IPS DF 6.9 (cell line): ENCODE data around the gene TMEM184A.

Experiments
- DNase-seq: peaks from one replicate; pipeline ENCODE4 v3.0.0-alpha.2; 2013; ENCODE audit warnings: low read depth, low spot score
- H3K27ac ChIP-seq: one replicate; pipeline ENCODE4 v1.5.1; 2013; ENCODE audit warnings: low read length, control low read depth
- H3K27me3 ChIP-seq: 2 replicates; pipeline ENCODE4 v1.6.1; 2013; ENCODE audit warnings: mild to moderate bottlenecking, low read length; ENCODE audit not compliant: control insufficient read depth, insufficient read depth
- H3K36me3 ChIP-seq: 2 replicates; pipeline ENCODE4 v1.6.1; 2013; ENCODE audit warnings: low read length; ENCODE audit not compliant: control insufficient read depth, insufficient read depth
- H3K4me1 ChIP-seq: 2 replicates; pipeline ENCODE4 v1.6.1; 2013; ENCODE audit warnings: low read length; ENCODE audit not compliant: control insufficient read depth, insufficient read depth
- H3K4me3 ChIP-seq: 2 replicates; pipeline ENCODE4 v1.5.1; 2013; ENCODE audit warnings: mild to moderate bottlenecking, low read length
- H3K9me3 ChIP-seq: 2 replicates; pipeline ENCODE4 v1.6.1; 2013; ENCODE audit warnings: low read length, inconsistent platforms; ENCODE audit not compliant: control insufficient read depth, insufficient read depth
- WGBS: extraction: QIAGEN DNeasy Blood & Tissue Kit; methylation state at CpG from one replicate; pipeline ENCODE4 v1.1.7; 2013; ENCODE audit warnings: mixed read lengths, missing lambda C conversion rate; ENCODE audit not compliant: insufficient read length, insufficient coverage; 5-methylcytosine and 5-hydroxymethylcytosine counted together

TMEM184A gene

DNA sequence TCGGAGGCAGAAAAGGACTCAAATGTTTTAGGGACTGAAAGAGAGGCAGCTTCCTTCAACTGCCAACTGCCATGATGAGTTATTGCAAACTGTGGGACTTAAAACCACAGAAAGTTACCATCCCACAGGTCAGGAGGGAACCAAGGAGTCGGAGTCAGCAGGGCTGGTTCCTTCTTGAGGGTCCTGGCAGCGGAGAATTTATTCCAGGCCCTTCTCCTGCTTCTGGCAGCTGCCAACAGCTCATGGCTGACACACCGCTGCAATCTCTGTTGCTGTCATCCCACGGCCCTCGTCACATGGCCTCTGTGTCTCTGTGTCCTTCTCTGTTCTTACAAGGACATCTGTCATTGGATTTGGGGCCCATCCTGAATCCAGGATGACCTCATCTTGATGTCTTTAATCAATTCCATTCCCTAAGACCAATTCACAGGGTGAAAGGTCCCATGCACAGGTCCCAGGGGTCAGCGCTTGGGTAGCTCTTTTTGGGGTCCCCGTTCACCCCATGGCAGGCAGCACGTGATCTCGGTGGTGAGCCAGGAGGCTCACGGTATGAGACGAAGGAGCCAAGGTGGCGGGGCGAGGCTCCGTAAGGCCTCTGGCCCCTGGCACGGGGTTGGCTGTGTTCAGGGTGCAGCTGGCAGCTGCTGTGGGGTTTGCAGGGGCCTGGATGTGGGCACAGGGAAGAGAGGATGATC is 41.2 kb upstream of the TMEM184A start:
- WGBS, result no CpG with 5 or more reads among the region's 16 CpGs
- Histone ChIP-seq H3K9me3 (no peaks in the 10 kb centered on the region), H3K27ac (no peak overlapping the region), H3K27me3 (no peaks in the 10 kb centered on the region; the same call in 1 of the 2 replicates), H3K36me3 (no peaks in the 10 kb centered on the region), H3K4me3 (no peak overlapping the region), H3K4me1 (no peaks in the 10 kb centered on the region)
- DNase-seq, result no peak

DNA sequence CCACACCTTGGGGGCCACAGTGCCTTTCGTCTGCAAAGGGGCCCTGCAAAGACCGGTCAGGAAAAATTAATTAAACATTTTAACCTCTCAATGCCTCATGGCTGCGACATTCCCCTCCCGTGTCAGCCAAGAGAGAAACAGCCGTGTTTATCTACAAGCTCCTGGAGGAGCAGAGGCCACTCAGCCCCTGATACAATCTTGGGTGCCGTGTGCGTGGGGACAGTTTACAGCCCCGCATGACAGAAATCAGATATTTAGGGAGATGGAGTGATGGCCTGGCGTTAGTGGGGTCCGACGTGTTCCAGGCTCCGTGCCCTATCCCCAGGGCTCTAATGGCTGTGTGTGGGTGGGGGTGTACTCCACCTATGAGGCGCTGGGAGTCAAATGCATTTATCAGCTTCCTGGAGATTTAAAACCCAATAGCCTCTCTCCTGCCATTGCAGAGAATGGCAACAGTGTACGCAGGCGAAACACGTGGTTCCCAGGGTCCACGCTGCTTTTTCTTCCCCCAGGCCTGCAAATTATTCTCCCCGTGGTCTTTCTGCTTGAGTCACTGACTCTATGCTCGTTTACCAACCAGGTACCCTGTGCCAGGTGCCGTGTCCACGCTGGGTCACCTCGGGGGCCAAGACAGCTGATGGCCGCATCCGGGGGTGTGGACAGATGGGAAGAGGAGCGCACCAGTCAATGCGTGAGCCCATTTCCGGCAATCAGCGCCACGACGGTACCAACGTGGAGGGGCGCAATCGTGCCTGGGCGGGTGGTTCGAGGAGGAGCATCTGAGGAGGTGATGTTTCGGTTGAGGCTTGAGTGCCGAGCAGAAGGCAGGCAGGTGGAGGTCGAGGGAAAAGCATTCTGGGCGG is 40.4 kb upstream of the TMEM184A start:
- H3K4me3 ChIP-seq, result no peak overlapping the region
- H3K4me1 ChIP-seq, result no peaks in the 10 kb centered on the region

GRCh38 chr7:1595636-1596035 is 39.6 kb upstream of the TMEM184A start:
- H3K27me3 ChIP-seq, result no peaks in the 10 kb centered on the region
- no peak overlapping the region for H3K4me3 ChIP-seq
- H3K36me3 ChIP-seq, result no peaks in the 10 kb centered on the region
- no peak for DNase-seq
- H3K27ac ChIP-seq, result no peak overlapping the region
- H3K9me3 ChIP-seq, result no peaks in the 10 kb centered on the region
- no peaks in the 10 kb centered on the region for H3K4me1 ChIP-seq
- WGBS, result no CpG with 5 or more reads among the region's 12 CpGs

More for the DNA sequence above, 40.4 kb upstream of the TMEM184A start:
- Histone ChIP-seq H3K9me3 (no peaks in the 10 kb centered on the region), H3K36me3 (no peaks in the 10 kb centered on the region), H3K27ac (no peak overlapping the region), H3K27me3 (no peaks in the 10 kb centered on the region; the same call in 1 of the 2 replicates)
- no CpG with 5 or more reads among the region's 39 CpGs for WGBS
- DNase-seq, result no peak

DNA sequence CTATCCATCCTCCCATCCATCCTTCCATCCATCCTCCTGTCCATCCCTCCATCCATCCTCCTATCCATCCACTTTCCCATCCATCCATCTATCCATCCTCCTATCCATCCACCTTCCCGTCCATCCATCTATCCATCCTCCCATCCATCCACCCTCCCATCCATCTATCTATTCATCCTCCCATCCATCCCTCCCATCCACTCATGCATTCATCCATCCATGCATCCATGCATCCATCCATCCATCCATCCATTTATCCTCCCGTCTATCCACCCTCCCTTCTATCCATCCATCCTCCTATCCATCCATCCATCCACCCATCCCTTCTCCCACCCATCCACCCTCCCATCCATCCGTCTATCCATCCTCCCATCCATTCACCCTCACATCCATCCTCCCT is 39.0 kb upstream of the TMEM184A start:
- no peak for DNase-seq
- H3K36me3 ChIP-seq, result no peaks in the 10 kb centered on the region
- 100% methylated on average over 3 of the region's 3 CpGs for WGBS
- no peaks in the 10 kb centered on the region for H3K9me3 ChIP-seq
- no peaks in the 10 kb centered on the region for H3K27me3 ChIP-seq
- no peak overlapping the region for H3K4me3 ChIP-seq
- H3K4me1 ChIP-seq, result no peaks in the 10 kb centered on the region
- no peak overlapping the region for H3K27ac ChIP-seq

DNA sequence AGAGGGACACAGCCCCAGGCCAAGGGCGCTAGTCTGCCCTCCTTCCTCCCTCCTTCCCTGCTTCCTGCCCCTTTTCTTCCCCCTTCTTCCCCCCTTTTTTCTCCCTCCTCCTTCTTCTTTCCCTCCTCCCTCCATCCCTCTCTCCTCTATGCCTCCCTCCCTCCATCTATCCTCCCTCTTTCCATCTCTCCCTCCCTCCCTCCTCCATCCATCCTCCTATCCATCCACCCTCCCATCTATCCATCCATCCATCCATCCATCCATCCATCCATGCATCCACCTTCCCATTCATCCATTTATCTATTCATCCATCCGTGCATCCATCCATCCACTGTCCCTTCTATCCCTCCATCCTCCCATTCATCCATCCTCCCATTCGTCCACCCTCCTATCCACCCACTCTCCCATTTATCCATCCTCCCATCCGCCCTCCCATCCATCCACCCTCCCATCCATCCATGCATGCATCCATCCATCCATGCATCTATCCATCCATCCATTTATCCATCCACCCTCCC is 38.0 kb upstream of the TMEM184A start:
- DNase-seq, result no peak
- no peaks in the 10 kb centered on the region for H3K27me3 ChIP-seq
- no peak overlapping the region for H3K4me3 ChIP-seq
- 93% methylated on average over 2 of the region's 4 CpGs for WGBS
- no peaks in the 10 kb centered on the region for H3K9me3 ChIP-seq
- H3K36me3 ChIP-seq, result no peaks in the 10 kb centered on the region
- H3K4me1 ChIP-seq, result no peaks in the 10 kb centered on the region
- no peak overlapping the region for H3K27ac ChIP-seq

DNA sequence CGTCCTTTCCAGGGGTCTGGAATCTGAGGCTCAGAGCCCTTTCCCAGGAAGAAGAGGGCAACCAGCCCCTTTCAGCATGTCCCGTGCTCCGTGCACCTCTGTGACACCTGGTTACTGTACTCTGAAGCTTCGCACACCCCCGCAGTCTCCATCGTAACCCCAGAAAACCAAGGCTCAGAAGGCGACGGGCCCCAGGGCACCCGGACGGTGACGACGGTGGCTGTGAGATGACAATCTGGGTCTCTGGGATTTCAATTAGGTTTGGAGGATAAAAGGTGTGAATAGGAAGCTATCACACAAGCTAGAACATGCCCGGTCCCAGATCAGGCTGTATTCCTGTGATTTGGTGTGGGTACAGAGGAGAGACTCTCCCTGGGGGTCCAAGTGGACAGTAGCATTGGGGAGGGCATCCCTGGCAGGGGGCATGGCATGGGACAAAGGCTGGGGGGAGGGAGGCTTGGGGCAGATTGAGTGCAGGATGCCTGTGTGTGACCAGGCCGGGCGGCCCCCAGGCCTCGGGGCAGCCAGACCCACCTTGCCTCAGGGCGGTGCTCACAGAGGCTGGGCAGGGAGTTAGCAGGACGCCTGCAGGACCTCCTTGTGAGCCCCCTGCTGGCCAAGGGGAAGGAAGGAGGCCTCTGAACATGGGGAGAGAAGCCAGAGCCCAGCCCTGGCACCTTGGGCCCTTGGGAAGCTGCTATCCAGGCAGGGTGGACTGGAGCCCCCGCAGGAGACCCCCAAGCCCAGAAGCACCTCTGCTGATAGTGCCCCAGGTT is 37.3 kb upstream of the TMEM184A start:
- Histone ChIP-seq H3K4me1 (no peaks in the 10 kb centered on the region), H3K9me3 (no peaks in the 10 kb centered on the region), H3K4me3 (no peak overlapping the region), H3K27ac (no peak overlapping the region), H3K27me3 (no peaks in the 10 kb centered on the region), H3K36me3 (no peaks in the 10 kb centered on the region)
- DNase-seq, result no peak
- WGBS, result no CpG with 5 or more reads among the region's 19 CpGs

DNA sequence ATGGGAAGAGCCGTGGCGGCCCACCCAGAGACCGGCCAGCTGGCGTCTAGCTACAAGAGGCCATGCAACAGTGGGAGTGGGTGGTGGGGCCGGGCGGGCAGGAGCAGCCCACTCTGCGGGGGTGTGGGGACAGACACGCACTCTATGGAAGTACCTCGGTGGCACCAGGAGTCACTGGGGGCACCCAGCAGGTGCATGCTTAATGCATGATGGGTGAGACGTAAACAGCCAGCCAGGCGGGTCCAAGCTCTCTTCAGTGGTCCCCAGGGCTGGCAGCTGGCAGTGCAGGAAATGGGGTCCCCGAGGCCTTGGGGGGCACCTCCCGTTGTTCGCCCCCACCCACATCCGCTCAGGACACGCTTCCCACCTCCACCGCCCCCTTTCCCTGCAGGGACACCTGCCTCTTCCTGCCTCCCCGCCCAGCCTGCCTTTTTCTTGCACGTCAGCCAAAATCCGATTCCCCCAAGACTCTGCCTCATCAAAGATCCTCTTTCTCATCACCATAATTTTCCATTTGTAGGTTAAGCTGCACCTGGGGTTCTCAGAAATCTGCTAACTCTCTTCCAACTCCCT is 36.4 kb upstream of the TMEM184A start:
- Histone ChIP-seq H3K27me3 (no peaks in the 10 kb centered on the region), H3K27ac (no peak overlapping the region)

GRCh38 chr7:1591876-1592275 is 35.9 kb upstream of the TMEM184A start:
- Histone ChIP-seq H3K4me3 (no peak overlapping the region), H3K27ac (no peak overlapping the region), H3K9me3 (no peaks in the 10 kb centered on the region), H3K4me1 (no peaks in the 10 kb centered on the region; the same call in 1 of the 2 replicates), H3K27me3 (no peaks in the 10 kb centered on the region), H3K36me3 (no peaks in the 10 kb centered on the region)
- no CpG with 5 or more reads among the region's 15 CpGs for WGBS
- no peak for DNase-seq

More for the DNA sequence above, 36.4 kb upstream of the TMEM184A start:
- H3K36me3 ChIP-seq, result no peaks in the 10 kb centered on the region
- no CpG with 5 or more reads among the region's 20 CpGs for WGBS
- DNase-seq, result no peak
- no peaks in the 10 kb centered on the region for H3K9me3 ChIP-seq
- no peaks in the 10 kb centered on the region; the same call in 1 of the 2 replicates for H3K4me1 ChIP-seq
- no peak overlapping the region for H3K4me3 ChIP-seq

- Histone ChIP-seq H3K4me1 (no peaks in the 10 kb centered on the region; the same call in 1 of the 2 replicates), H3K27ac (no peak overlapping the region), H3K4me3 (no peak overlapping the region), H3K27me3 (no peaks in the 10 kb centered on the region), H3K9me3 (no peaks in the 10 kb centered on the region), H3K36me3 (no peaks in the 10 kb centered on the region)
- WGBS, result no CpG with 5 or more reads among the region's 6 CpGs
- DNase-seq, result no peak
Observed at GRCh38 chr7:1591396-1591795, 35.4 kb upstream of the TMEM184A start.

- WGBS, result no CpG with 5 or more reads among the region's 9 CpGs
- H3K27me3 ChIP-seq, result no peaks in the 10 kb centered on the region
- no peak overlapping the region for H3K27ac ChIP-seq
- no peak for DNase-seq
- no peaks in the 10 kb centered on the region for H3K9me3 ChIP-seq
- H3K36me3 ChIP-seq, result no peaks in the 10 kb centered on the region
- no peaks in the 10 kb centered on the region; the same call in 1 of the 2 replicates for H3K4me1 ChIP-seq
- no peak overlapping the region for H3K4me3 ChIP-seq
Observed at GRCh38 chr7:1590887-1591286, 34.9 kb upstream of the TMEM184A start.
